Suprapubic skin (tissue), 3 donors: ENCODE measurements around the gene ELP5.

Source experiments
- POLR2AphosphoS5 ChIP-seq, 3 donors: sonication (generic); formaldehyde crosslinking; IDR thresholded peaks; one replicate each; pipeline ENCODE4 v1.6.1; 2017; ENCODE audit warnings: antibody characterized with exemption in 3 of 3
- TF ChIP-seq, protein P1 (sequence below), 2 donors: fragments of 200-600 bp in 1 of 2; fragments of 450-650 bp in 1 of 2; sonication (generic) in 1 of 2; IDR thresholded peaks; one replicate each; pipeline ENCODE4 v1.5.1; 2016 to 2019; ENCODE audit warnings: antibody characterized with exemption in 2 of 2, mild to moderate bottlenecking in 1 of 2, moderate library complexity in 1 of 2

DNA sequence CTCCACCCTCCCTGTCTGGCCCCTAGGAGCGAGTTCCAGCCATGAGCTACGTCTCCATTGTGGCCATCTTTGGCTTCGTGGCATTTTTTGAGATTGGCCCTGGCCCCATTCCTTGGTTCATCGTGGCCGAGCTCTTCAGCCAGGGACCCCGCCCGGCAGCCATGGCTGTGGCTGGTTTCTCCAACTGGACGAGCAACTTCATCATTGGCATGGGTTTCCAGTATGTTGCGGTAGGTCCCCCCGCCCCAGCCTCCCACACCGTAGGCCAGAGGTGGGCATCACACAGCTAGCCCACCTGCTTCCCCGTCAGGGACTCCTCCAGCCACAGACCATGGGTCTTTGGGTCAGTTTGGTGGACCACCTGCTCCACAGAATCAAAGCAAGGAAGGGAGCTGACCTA is 33.7 kb downstream of the ELP5 start:
- TF ChIP-seq, protein P1, sequence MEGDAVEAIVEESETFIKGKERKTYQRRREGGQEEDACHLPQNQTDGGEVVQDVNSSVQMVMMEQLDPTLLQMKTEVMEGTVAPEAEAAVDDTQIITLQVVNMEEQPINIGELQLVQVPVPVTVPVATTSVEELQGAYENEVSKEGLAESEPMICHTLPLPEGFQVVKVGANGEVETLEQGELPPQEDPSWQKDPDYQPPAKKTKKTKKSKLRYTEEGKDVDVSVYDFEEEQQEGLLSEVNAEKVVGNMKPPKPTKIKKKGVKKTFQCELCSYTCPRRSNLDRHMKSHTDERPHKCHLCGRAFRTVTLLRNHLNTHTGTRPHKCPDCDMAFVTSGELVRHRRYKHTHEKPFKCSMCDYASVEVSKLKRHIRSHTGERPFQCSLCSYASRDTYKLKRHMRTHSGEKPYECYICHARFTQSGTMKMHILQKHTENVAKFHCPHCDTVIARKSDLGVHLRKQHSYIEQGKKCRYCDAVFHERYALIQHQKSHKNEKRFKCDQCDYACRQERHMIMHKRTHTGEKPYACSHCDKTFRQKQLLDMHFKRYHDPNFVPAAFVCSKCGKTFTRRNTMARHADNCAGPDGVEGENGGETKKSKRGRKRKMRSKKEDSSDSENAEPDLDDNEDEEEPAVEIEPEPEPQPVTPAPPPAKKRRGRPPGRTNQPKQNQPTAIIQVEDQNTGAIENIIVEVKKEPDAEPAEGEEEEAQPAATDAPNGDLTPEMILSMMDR (IDR thresholded peaks at IDR 0.05), result no peak
- TF ChIP-seq POLR2AphosphoS5 (IDR thresholded peaks at IDR 0.05), result no peak
